Neutrophil (primary cell): ENCODE data around the gene ATP2B1.

Experiments used
- H3K27ac ChIP-seq: fragments of 200-600 bp; sonication (generic); 2 replicates; pipeline ENCODE4 v1.5.1; 2016; ENCODE audit warnings: mild to moderate bottlenecking, moderate library complexity
- H3K27me3 ChIP-seq: fragments of 200-600 bp; sonication (generic); 2 replicates; pipeline ENCODE4 v1.6.0; 2016; ENCODE audit warnings: mild to moderate bottlenecking
- H3K36me3 ChIP-seq: fragments of 200-600 bp; sonication (generic); 2 replicates; pipeline ENCODE4 v1.5.1; 2017
- H3K4me1 ChIP-seq, 2 experiments: fragments of 200-600 bp in 1 of 2; sonication (generic) in 1 of 2; 1 replicate in 1 of 2; 2 replicates in 1 of 2; pipeline versions ENCODE4 v1.5.1 to v1.6.1; 2013 to 2016; ENCODE audit warnings: low read depth in 1 of 2, low read length in 1 of 2, mild to moderate bottlenecking in 1 of 2, moderate library complexity in 1 of 2; ENCODE audit not compliant: control insufficient read depth in 1 of 2, insufficient read depth in 1 of 2
- H3K4me3 ChIP-seq, 2 experiments: fragments of 200-600 bp in 1 of 2; sonication (generic) in 1 of 2; 1 replicate in 1 of 2; 2 replicates in 1 of 2; pipeline ENCODE4 v1.5.1; 2013 to 2016; ENCODE audit warnings: low read depth in 1 of 2, low read length in 1 of 2, mild to moderate bottlenecking in 1 of 2, moderate library complexity in 1 of 2
- H3K9me3 ChIP-seq: fragments of 200-600 bp; sonication (generic); 2 replicates; pipeline ENCODE4 v1.5.1; 2016
- TF ChIP-seq, protein P1 (sequence below): fragments of 200-600 bp; sonication (generic); IDR thresholded peaks from 2 replicates; pipeline ENCODE4 v1.5.1; 2016; ENCODE audit warnings: antibody characterized with exemption

The ATP2B1 gene

DNA sequence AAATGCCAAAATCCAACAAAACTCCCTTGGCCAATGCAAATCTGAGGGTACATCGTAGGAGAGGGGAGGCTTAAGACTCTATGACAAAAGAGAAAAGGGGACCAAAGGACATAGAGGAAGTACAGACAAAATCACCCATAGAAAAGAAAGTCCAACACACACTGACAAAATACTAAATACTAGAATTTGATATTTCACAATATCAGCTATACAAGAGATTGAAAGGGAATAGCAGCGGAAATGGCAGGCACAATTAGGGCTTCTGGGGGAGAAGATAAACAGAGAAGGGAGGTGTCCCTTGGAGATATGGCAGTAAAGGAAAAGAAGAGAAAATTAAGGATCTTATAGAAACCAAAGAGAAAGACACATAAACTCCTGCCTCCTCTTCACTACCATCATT is 29.0 kb downstream of the ATP2B1 start:
- no peaks in the 10 kb centered on the region for H3K4me1 ChIP-seq
- H3K27ac ChIP-seq, result no peak overlapping the region
- H3K4me3 ChIP-seq, result no peak overlapping the region
- H3K27me3 ChIP-seq, result no peaks in the 10 kb centered on the region
- no peaks in the 10 kb centered on the region for H3K36me3 ChIP-seq
- TF ChIP-seq, protein P1, sequence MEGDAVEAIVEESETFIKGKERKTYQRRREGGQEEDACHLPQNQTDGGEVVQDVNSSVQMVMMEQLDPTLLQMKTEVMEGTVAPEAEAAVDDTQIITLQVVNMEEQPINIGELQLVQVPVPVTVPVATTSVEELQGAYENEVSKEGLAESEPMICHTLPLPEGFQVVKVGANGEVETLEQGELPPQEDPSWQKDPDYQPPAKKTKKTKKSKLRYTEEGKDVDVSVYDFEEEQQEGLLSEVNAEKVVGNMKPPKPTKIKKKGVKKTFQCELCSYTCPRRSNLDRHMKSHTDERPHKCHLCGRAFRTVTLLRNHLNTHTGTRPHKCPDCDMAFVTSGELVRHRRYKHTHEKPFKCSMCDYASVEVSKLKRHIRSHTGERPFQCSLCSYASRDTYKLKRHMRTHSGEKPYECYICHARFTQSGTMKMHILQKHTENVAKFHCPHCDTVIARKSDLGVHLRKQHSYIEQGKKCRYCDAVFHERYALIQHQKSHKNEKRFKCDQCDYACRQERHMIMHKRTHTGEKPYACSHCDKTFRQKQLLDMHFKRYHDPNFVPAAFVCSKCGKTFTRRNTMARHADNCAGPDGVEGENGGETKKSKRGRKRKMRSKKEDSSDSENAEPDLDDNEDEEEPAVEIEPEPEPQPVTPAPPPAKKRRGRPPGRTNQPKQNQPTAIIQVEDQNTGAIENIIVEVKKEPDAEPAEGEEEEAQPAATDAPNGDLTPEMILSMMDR, result no peak
- no peaks in the 10 kb centered on the region for H3K9me3 ChIP-seq

DNA sequence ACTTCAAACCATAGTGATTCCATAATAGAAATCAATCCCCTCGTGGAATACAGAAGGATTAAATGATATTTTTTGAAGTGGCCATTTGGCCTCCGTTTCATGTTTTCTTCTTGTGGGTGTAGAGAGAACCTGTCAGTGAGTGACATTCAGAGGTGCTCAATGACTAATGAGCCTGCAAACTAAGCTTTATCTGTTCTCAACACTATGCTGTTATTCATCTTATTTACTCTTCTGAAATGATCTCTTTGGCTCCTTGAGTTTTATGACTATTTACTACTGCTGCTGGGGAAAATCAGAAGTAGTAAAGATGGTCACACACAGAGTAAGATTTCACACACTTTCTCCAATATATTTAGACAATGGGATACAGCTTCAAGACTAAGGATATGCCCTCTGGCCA is 30.4 kb downstream of the ATP2B1 start:
- TF ChIP-seq, protein P1, result no peak
- no peak overlapping the region for H3K4me3 ChIP-seq
- no peak overlapping the region for H3K27ac ChIP-seq
- no peaks in the 10 kb centered on the region for H3K36me3 ChIP-seq
- H3K27me3 ChIP-seq, result no peaks in the 10 kb centered on the region
- H3K4me1 ChIP-seq, result no peaks in the 10 kb centered on the region
- H3K9me3 ChIP-seq, result no peaks in the 10 kb centered on the region

DNA sequence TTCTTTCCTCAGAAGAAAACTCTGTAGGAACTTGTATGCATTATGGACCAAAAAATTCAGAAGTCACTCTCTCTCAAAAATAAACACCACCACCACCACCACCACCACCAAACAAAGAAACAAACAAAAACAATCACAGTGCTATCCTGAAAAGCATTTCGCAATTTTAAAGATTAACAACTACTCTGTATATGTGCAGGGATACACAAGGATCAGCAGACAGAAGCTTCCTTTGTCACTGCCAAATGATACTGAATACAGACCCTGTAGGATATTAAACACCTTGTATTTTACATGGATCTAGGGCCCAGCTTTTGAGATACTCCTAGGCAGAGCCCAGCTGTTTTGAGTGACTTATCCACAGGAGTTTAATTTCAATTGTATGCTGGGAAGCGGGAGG is 31.7 kb downstream of the ATP2B1 start:
- no peaks in the 10 kb centered on the region for H3K4me1 ChIP-seq
- TF ChIP-seq, protein P1, result no peak
- no peak overlapping the region for H3K4me3 ChIP-seq
- no peaks in the 10 kb centered on the region for H3K27me3 ChIP-seq
- no peak overlapping the region for H3K27ac ChIP-seq
- H3K9me3 ChIP-seq, result no peaks in the 10 kb centered on the region
- no peaks in the 10 kb centered on the region for H3K36me3 ChIP-seq

DNA sequence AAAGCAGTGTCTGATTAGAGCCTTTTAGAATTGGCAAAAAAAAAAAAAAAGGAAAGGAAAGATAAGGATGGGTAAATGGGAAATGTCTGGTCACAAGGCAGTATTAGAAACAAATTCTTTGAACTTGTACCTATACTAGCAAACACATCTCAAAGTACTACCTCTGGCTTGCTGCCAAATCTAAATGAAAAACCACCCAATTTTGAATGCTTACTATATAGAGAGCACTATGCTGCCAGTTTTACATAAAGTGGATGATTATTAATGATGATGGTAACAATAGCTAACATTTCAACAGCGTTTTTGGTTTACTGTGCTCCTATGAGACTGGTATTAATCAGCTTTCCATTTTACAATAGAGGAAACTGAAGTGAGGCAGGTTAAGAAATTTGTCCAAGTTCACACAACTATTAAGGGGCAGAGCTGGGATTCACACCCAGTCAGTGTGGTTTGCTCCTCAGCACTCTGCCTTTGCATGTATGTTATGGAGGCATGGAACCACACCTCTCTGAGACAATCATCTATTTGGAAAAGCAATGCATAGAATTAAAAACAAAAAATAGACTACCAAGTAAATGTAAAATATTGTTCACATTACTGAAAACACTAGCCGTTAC is 34.2 kb downstream of the ATP2B1 start:
- no peaks in the 10 kb centered on the region for H3K36me3 ChIP-seq
- TF ChIP-seq, protein P1, result no peak
- H3K27me3 ChIP-seq, result no peaks in the 10 kb centered on the region
- no peaks in the 10 kb centered on the region for H3K4me1 ChIP-seq
- no peaks in the 10 kb centered on the region for H3K9me3 ChIP-seq
- no peak overlapping the region for H3K4me3 ChIP-seq
- no peak overlapping the region for H3K27ac ChIP-seq

DNA sequence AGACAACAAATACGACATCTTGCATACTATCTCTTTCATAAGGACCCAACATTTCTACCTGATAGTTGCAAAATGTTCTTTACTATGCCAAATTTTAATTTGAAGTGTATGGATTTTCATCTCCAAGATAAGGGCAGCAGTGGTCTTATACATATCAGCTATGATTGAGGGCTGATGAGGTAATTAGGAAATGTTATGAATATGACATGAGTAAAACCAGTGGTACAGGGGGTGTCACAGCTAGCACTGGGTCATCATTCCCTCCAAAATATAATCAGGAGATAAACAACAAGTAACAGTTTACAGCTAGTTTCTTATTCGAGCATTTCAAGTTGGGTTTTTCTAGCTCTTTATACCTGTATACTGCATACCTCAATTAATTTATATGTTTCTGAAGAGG is 35.0 kb downstream of the ATP2B1 start:
- H3K4me3 ChIP-seq, result no peak overlapping the region
- no peaks in the 10 kb centered on the region for H3K36me3 ChIP-seq
- TF ChIP-seq, protein P1, result no peak
- no peaks in the 10 kb centered on the region for H3K9me3 ChIP-seq
- no peak overlapping the region for H3K27ac ChIP-seq
- no peaks in the 10 kb centered on the region for H3K27me3 ChIP-seq
- no peaks in the 10 kb centered on the region for H3K4me1 ChIP-seq

DNA sequence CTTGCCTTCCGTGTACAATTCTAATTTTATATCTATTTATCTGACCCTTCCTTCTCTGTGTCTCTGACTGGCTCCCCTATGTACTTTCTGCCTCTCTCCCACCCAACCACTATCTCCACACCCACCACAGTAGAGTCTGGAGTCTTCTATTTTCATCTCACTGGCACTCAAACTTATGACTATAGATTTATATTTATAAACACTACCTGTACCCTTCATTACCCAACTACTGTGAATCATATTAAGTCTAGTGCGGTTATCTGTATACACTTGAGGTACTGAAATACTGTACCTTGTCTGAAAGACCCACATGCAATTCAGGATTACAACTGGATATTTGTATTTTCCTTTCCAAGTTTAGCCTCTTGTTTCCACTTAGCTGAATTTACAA is 36.1 kb downstream of the ATP2B1 start:
- Histone ChIP-seq H3K27me3 (no peaks in the 10 kb centered on the region), H3K36me3 (no peaks in the 10 kb centered on the region), H3K9me3 (no peaks in the 10 kb centered on the region), H3K27ac (no peak overlapping the region), H3K4me3 (no peak overlapping the region), H3K4me1 (no peaks in the 10 kb centered on the region)
- TF ChIP-seq, protein P1, result no peak
